HCT116 (cell line): ENCODE measurements around the gene KRTAP10-10. TPM values are rescaled to one million over a fixed set of nuclear protein-coding genes. Genes with fewer than 3 reads are reported as not detected.
A peak's percentile ranks its signal among the peaks of the same experiment; 100 is the strongest.

Source experiments
- ATAC-seq: fragments of 200-7000 bp; cut with Tn5 transposase; 2 replicates; pipeline ENCODE4 v1.9.1; 2020; ENCODE audit warnings: mild to moderate bottlenecking, moderate library complexity
- BruUV-seq: library from RNA; stranded (reverse); fragments of 400-500 nt; replicated peaks from 2 replicates; lab custom pipeline; 2021; lab: Mats Ljungman, UMichigan
- CTCF ChIA-PET: fragments of 300-600 bp; sonication (Branson Sonifier 250); formaldehyde crosslinking; loops from one replicate; lab custom pipeline; 2021; ENCODE audit warnings: antibody characterized with exemption; lab: Charles Lee
- POLR2A ChIA-PET: fragments of 300-600, 350-600 bp; sonication (Branson Sonifier 250); formaldehyde crosslinking; loops from one replicate; lab custom pipeline; 2021; ENCODE audit warnings: antibody characterized with exemption; lab: Charles Lee
- RAD21 ChIA-PET, 2 experiments: fragments of 300-600 bp; sonication (Branson Sonifier 250); formaldehyde crosslinking; loops; one replicate each; lab custom pipeline; 2023; ENCODE audit warnings: low total read pairs in 2 of 2; ENCODE audit not compliant: uncharacterized antibody in 2 of 2, unreplicated experiment in 2 of 2, low non-redundant PET in 1 of 2; lab: Charles Lee
- DNase-seq: peaks from one replicate; pipeline ENCODE4 v3.0.0-alpha.2; 2010; ENCODE audit warnings: low read depth, low spot score
- H2AFZ ChIP-seq: fragments of 200-600 bp; shearing (Covaris generic), sonication (generic); 2 replicates; pipeline ENCODE4 v1.6.1; 2017; ENCODE audit warnings: low read depth, mixed run types, mixed read lengths, antibody characterized with exemption, low read length; ENCODE audit not compliant: poor library complexity, severe bottlenecking
- H3K27ac ChIP-seq: 2 replicates; pipeline ENCODE4 v1.5.1; 2012; ENCODE audit warnings: low read depth, low read length
- H3K27me3 ChIP-seq: fragments of 200-600 bp; sonication (generic); 2 replicates; pipeline ENCODE4 v1.6.1; 2016; ENCODE audit warnings: mixed run types, low read length, mixed read lengths; ENCODE audit not compliant: insufficient read depth
- H3K36me3 ChIP-seq, 2 experiments: fragments of 200-500 bp in 1 of 2; fragments of 200-600 bp in 1 of 2; sonication (Bioruptor generic) in 1 of 2; sonication (generic) in 1 of 2; 2 replicates each; pipeline versions ENCODE4 v1.5.1 to v1.6.1; 2014 to 2016; ENCODE audit warnings: low read length in 2 of 2, inconsistent platforms in 1 of 2, mixed read lengths in 1 of 2, mixed run types in 1 of 2; ENCODE audit not compliant: insufficient read depth in 2 of 2, control insufficient read depth in 1 of 2
- H3K4me1 ChIP-seq, 2 experiments: fragments of 200-600 bp in 1 of 2; sonication (generic) in 1 of 2; 2 replicates each; pipeline versions ENCODE4 v1.5.1 to v1.6.1; 2012 to 2017; ENCODE audit warnings: low read length in 2 of 2, inconsistent platforms in 1 of 2, mild to moderate bottlenecking in 1 of 2, mixed read lengths in 1 of 2, mixed run types in 1 of 2, moderate library complexity in 1 of 2; ENCODE audit not compliant: insufficient read depth in 2 of 2, control insufficient read depth in 1 of 2
- H3K4me2 ChIP-seq: fragments of 200-600 bp; sonication (generic); 2 replicates; pipeline ENCODE4 v1.6.1; 2017; ENCODE audit warnings: mixed run types, low read length, mixed read lengths
- H3K4me3 ChIP-seq, 2 experiments: fragments of 200-600 bp in 1 of 2; sonication (generic) in 1 of 2; replicated peaks in 1 of 2; 2 replicates each; pipeline ENCODE4 v1.5.1; 2011 to 2016; ENCODE audit warnings: low read length in 2 of 2, control low read depth in 1 of 2, low read depth in 1 of 2, mild to moderate bottlenecking in 1 of 2, mixed read lengths in 1 of 2, mixed run types in 1 of 2
- H3K79me2 ChIP-seq: fragments of 200-600 bp; sonication (generic); 2 replicates; pipeline ENCODE4 v1.6.1; 2017; ENCODE audit warnings: mild to moderate bottlenecking, mixed run types, low read length, moderate library complexity, mixed read lengths; ENCODE audit not compliant: insufficient read depth
- H3K9ac ChIP-seq: fragments of 200-600 bp; sonication (generic); 2 replicates; pipeline ENCODE4 v1.6.1; 2016; ENCODE audit warnings: low read length, mixed read lengths
- H3K9me2 ChIP-seq: fragments of 200-600 bp; sonication (generic), shearing (Covaris generic); 2 replicates; pipeline ENCODE4 v1.6.1; 2017; ENCODE audit warnings: mixed run types, mild to moderate bottlenecking, moderate library complexity; ENCODE audit not compliant: insufficient read depth
- H3K9me3 ChIP-seq, 2 experiments: fragments of 200-500 bp in 1 of 2; fragments of 200-600 bp in 1 of 2; sonication (Bioruptor generic) in 1 of 2; sonication (generic) in 1 of 2; 2 replicates each; pipeline ENCODE4 v1.6.1; 2014 to 2017; ENCODE audit warnings: low read length in 2 of 2, mixed read lengths in 2 of 2, inconsistent platforms in 1 of 2, low read depth in 1 of 2, mild to moderate bottlenecking in 1 of 2, mixed run types in 1 of 2, moderate library complexity in 1 of 2; ENCODE audit not compliant: control insufficient read depth in 1 of 2, insufficient read depth in 1 of 2
- H4K20me1 ChIP-seq: fragments of 200-600 bp; sonication (generic), shearing (Covaris generic); 2 replicates; pipeline ENCODE4 v1.6.1; 2017; ENCODE audit warnings: mixed run types, mild to moderate bottlenecking, moderate library complexity; ENCODE audit not compliant: insufficient read depth
- ATF3 ChIP-seq: IDR thresholded peaks from 2 replicates; pipeline ENCODE4 v1.6.1; 2012
- CBX3 ChIP-seq: IDR thresholded peaks from 2 replicates; pipeline ENCODE4 v1.6.1; 2012; ENCODE audit warnings: low read depth
- EZH2phosphoT487 ChIP-seq: fragments of 200-600 bp; IDR thresholded peaks from 2 replicates; pipeline ENCODE4 v1.6.1; 2018; ENCODE audit warnings: antibody characterized with exemption, borderline replicate concordance
- POLR2A ChIP-seq: IDR thresholded peaks from 2 replicates; pipeline ENCODE4 v1.7.0; 2011; ENCODE audit warnings: borderline replicate concordance; ENCODE audit not compliant: insufficient read depth, insufficient read length; ENCODE audit errors: extremely low read depth
- TCF7L2 ChIP-seq: IDR thresholded peaks from 2 replicates; pipeline ENCODE4 v1.7.0; 2011; ENCODE audit warnings: borderline replicate concordance, inconsistent platforms; ENCODE audit not compliant: insufficient read depth, insufficient read length; ENCODE audit errors: extremely low read depth
- YY1 ChIP-seq: IDR thresholded peaks from 2 replicates; pipeline ENCODE4 v1.6.1; 2011; ENCODE audit warnings: low read length, low read depth, moderate library complexity, mild to moderate bottlenecking; ENCODE audit not compliant: insufficient replicate concordance; ENCODE audit errors: extremely low read depth
- intact Hi-C: fragments of 100-400 bp; cut with micrococcal nuclease; formaldehyde crosslinking; loops from 2 replicates; pipeline ENCODE4 v1.10.0; 2022
- total RNA-seq: library from RNA; stranded (reverse); gene quantifications from one replicate; pipeline ENCODE4 v1.2.1, GENCODE V29; 2021; ENCODE audit not compliant: unreplicated experiment

The KRTAP10-10 gene
- total RNA-seq, 1 experiment from 2014 or later = not detected

GRCh38 chr21:44618909-44619308 is 18.2 kb upstream of the KRTAP10-10 start:
- ChIA-PET CTCF (no interaction called here), POLR2A (no interaction called here), RAD21 (no interaction called here)
- intact Hi-C loops = no loop called here
- Histone ChIP-seq H3K4me1 (no peaks in the 10 kb centered on the region), H3K9me2 (no peaks in the 10 kb centered on the region), H3K79me2 (no peaks in the 10 kb centered on the region), H3K4me3 (no peak overlapping the region), H3K27me3 (no peaks in the 10 kb centered on the region), H3K9ac (no peak overlapping the region), H3K9me3 (peaks cover 12 to 24% of the 10 kb centered on the region in 2 experiments), H4K20me1 (no peaks in the 10 kb centered on the region), H2AFZ (no peak overlapping the region), H3K27ac (no peak overlapping the region), H3K36me3 (no peaks in the 10 kb centered on the region), H3K4me2 (no peak overlapping the region)
- no peak for DNase-seq
- no TSS peak for BruUV-seq
- no peak for ATAC-seq
- TF ChIP-seq CBX3 (no peak), EZH2phosphoT487 (no peak)

- no peaks in the 10 kb centered on the region for H4K20me1 ChIP-seq
- H2AFZ ChIP-seq = no peak overlapping the region
- no peak for TF ChIP-seq TCF7L2
- no peak for TF ChIP-seq POLR2A
- no peak for TF ChIP-seq ATF3
- peak; percentile 28; the same call in 1 of the 2 replicates for TF ChIP-seq CBX3
- no peak for TF ChIP-seq YY1
- no peak overlapping the region for H3K27ac ChIP-seq
- no peak for DNase-seq
- no peak overlapping the region for H3K4me3 ChIP-seq
- H3K36me3 ChIP-seq = no peaks in the 10 kb centered on the region
- H3K9me2 ChIP-seq = no peaks in the 10 kb centered on the region
- H3K9ac ChIP-seq = no peak overlapping the region
- no peak overlapping the region for H3K4me2 ChIP-seq
- ATAC-seq = no peak
- H3K79me2 ChIP-seq = no peaks in the 10 kb centered on the region
- no peaks in the 10 kb centered on the region for H3K27me3 ChIP-seq
- peaks cover 13 to 33% of the 10 kb centered on the region in 2 experiments for H3K9me3 ChIP-seq
- POLR2A ChIA-PET = no interaction called here
- no peaks in the 10 kb centered on the region for H3K4me1 ChIP-seq
- intact Hi-C loops = no loop called here
- RAD21 ChIA-PET = no interaction called here
- BruUV-seq = no TSS peak
- CTCF ChIA-PET = no interaction called here
Observed at GRCh38 chr21:44619886-44620285, 17.3 kb upstream of the KRTAP10-10 start.
